HCT116 (cell line): ENCODE results near the gene RECQL5. TPM values are rescaled to one million over a fixed set of nuclear protein-coding genes. Genes with fewer than 3 reads are reported as not detected.

ENCODE experiments used
- ATAC-seq: fragments of 200-7000 bp; cut with Tn5 transposase; 2 replicates; pipeline ENCODE4 v1.9.1; 2020; ENCODE audit warnings: mild to moderate bottlenecking, moderate library complexity
- BruUV-seq: library from RNA; stranded (reverse); fragments of 400-500 nt; replicated peaks from 2 replicates; lab custom pipeline; 2021; lab: Mats Ljungman, UMichigan
- CTCF ChIA-PET: fragments of 300-600 bp; sonication (Branson Sonifier 250); formaldehyde crosslinking; loops from one replicate; lab custom pipeline; 2021; ENCODE audit warnings: antibody characterized with exemption; lab: Charles Lee
- POLR2A ChIA-PET: fragments of 300-600, 350-600 bp; sonication (Branson Sonifier 250); formaldehyde crosslinking; loops from one replicate; lab custom pipeline; 2021; ENCODE audit warnings: antibody characterized with exemption; lab: Charles Lee
- RAD21 ChIA-PET, 2 experiments: fragments of 300-600 bp; sonication (Branson Sonifier 250); formaldehyde crosslinking; loops; one replicate each; lab custom pipeline; 2023; ENCODE audit warnings: low total read pairs in 2 of 2; ENCODE audit not compliant: uncharacterized antibody in 2 of 2, unreplicated experiment in 2 of 2, low non-redundant PET in 1 of 2; lab: Charles Lee
- DNase-seq: peaks from one replicate; pipeline ENCODE4 v3.0.0-alpha.2; 2010; ENCODE audit warnings: low read depth, low spot score
- H2AFZ ChIP-seq: fragments of 200-600 bp; shearing (Covaris generic), sonication (generic); 2 replicates; pipeline ENCODE4 v1.6.1; 2017; ENCODE audit warnings: low read depth, mixed run types, mixed read lengths, antibody characterized with exemption, low read length; ENCODE audit not compliant: poor library complexity, severe bottlenecking
- H3K27ac ChIP-seq: 2 replicates; pipeline ENCODE4 v1.5.1; 2012; ENCODE audit warnings: low read depth, low read length
- H3K27me3 ChIP-seq: fragments of 200-600 bp; sonication (generic); 2 replicates; pipeline ENCODE4 v1.6.1; 2016; ENCODE audit warnings: mixed run types, low read length, mixed read lengths; ENCODE audit not compliant: insufficient read depth
- H3K36me3 ChIP-seq, 2 experiments: fragments of 200-500 bp in 1 of 2; fragments of 200-600 bp in 1 of 2; sonication (Bioruptor generic) in 1 of 2; sonication (generic) in 1 of 2; 2 replicates each; pipeline versions ENCODE4 v1.5.1 to v1.6.1; 2014 to 2016; ENCODE audit warnings: low read length in 2 of 2, inconsistent platforms in 1 of 2, mixed read lengths in 1 of 2, mixed run types in 1 of 2; ENCODE audit not compliant: insufficient read depth in 2 of 2, control insufficient read depth in 1 of 2
- H3K4me1 ChIP-seq, 2 experiments: fragments of 200-600 bp in 1 of 2; sonication (generic) in 1 of 2; 2 replicates each; pipeline versions ENCODE4 v1.5.1 to v1.6.1; 2012 to 2017; ENCODE audit warnings: low read length in 2 of 2, inconsistent platforms in 1 of 2, mild to moderate bottlenecking in 1 of 2, mixed read lengths in 1 of 2, mixed run types in 1 of 2, moderate library complexity in 1 of 2; ENCODE audit not compliant: insufficient read depth in 2 of 2, control insufficient read depth in 1 of 2
- H3K4me2 ChIP-seq: fragments of 200-600 bp; sonication (generic); 2 replicates; pipeline ENCODE4 v1.6.1; 2017; ENCODE audit warnings: mixed run types, low read length, mixed read lengths
- H3K4me3 ChIP-seq, 2 experiments: fragments of 200-600 bp in 1 of 2; sonication (generic) in 1 of 2; replicated peaks in 1 of 2; 2 replicates each; pipeline ENCODE4 v1.5.1; 2011 to 2016; ENCODE audit warnings: low read length in 2 of 2, control low read depth in 1 of 2, low read depth in 1 of 2, mild to moderate bottlenecking in 1 of 2, mixed read lengths in 1 of 2, mixed run types in 1 of 2
- H3K79me2 ChIP-seq: fragments of 200-600 bp; sonication (generic); 2 replicates; pipeline ENCODE4 v1.6.1; 2017; ENCODE audit warnings: mild to moderate bottlenecking, mixed run types, low read length, moderate library complexity, mixed read lengths; ENCODE audit not compliant: insufficient read depth
- H3K9ac ChIP-seq: fragments of 200-600 bp; sonication (generic); 2 replicates; pipeline ENCODE4 v1.6.1; 2016; ENCODE audit warnings: low read length, mixed read lengths
- H3K9me2 ChIP-seq: fragments of 200-600 bp; sonication (generic), shearing (Covaris generic); 2 replicates; pipeline ENCODE4 v1.6.1; 2017; ENCODE audit warnings: mixed run types, mild to moderate bottlenecking, moderate library complexity; ENCODE audit not compliant: insufficient read depth
- H3K9me3 ChIP-seq, 2 experiments: fragments of 200-500 bp in 1 of 2; fragments of 200-600 bp in 1 of 2; sonication (Bioruptor generic) in 1 of 2; sonication (generic) in 1 of 2; 2 replicates each; pipeline ENCODE4 v1.6.1; 2014 to 2017; ENCODE audit warnings: low read length in 2 of 2, mixed read lengths in 2 of 2, inconsistent platforms in 1 of 2, low read depth in 1 of 2, mild to moderate bottlenecking in 1 of 2, mixed run types in 1 of 2, moderate library complexity in 1 of 2; ENCODE audit not compliant: control insufficient read depth in 1 of 2, insufficient read depth in 1 of 2
- H4K20me1 ChIP-seq: fragments of 200-600 bp; sonication (generic), shearing (Covaris generic); 2 replicates; pipeline ENCODE4 v1.6.1; 2017; ENCODE audit warnings: mixed run types, mild to moderate bottlenecking, moderate library complexity; ENCODE audit not compliant: insufficient read depth
- CBX3 ChIP-seq: IDR thresholded peaks from 2 replicates; pipeline ENCODE4 v1.6.1; 2012; ENCODE audit warnings: low read depth
- CTCF ChIP-seq, 3 experiments: fragments of 200-600 bp in 1 of 3; sonication (generic) in 1 of 3; IDR thresholded peaks in 2 of 3; conservative IDR thresholded peaks in 1 of 3; 2 replicates each; pipeline ENCODE4 v1.5.1; 2012 to 2017; ENCODE audit warnings: low read depth in 2 of 3, low read length in 2 of 3, antibody characterized with exemption in 1 of 3, borderline replicate concordance in 1 of 3, control low read depth in 1 of 3, mild to moderate bottlenecking in 1 of 3, mixed read lengths in 1 of 3, mixed run types in 1 of 3, moderate library complexity in 1 of 3; ENCODE audit not compliant: insufficient read depth in 1 of 3
- EGR1 ChIP-seq: IDR thresholded peaks from 2 replicates; pipeline ENCODE4 v1.6.1; 2012; ENCODE audit warnings: low read depth
- EZH2 ChIP-seq: fragments of 200-600 bp; sonication (generic); IDR thresholded peaks from 2 replicates; pipeline ENCODE4 v1.6.1; 2017; ENCODE audit warnings: antibody characterized with exemption, mixed run types
- FOSL1 ChIP-seq: IDR thresholded peaks from 2 replicates; pipeline ENCODE4 v1.6.1; 2012; ENCODE audit warnings: low read depth
- POLR2A ChIP-seq: IDR thresholded peaks from 2 replicates; pipeline ENCODE4 v1.7.0; 2011; ENCODE audit warnings: borderline replicate concordance; ENCODE audit not compliant: insufficient read depth, insufficient read length; ENCODE audit errors: extremely low read depth
- POLR2AphosphoS5 ChIP-seq: IDR thresholded peaks from 2 replicates; pipeline ENCODE4 v1.6.1; 2011; ENCODE audit warnings: mild to moderate bottlenecking, low read depth, low read length, moderate library complexity
- RAD21 ChIP-seq: IDR thresholded peaks from 2 replicates; pipeline ENCODE4 v1.6.1; 2012; ENCODE audit warnings: low read depth, mild to moderate bottlenecking
- REST ChIP-seq: IDR thresholded peaks from 2 replicates; pipeline ENCODE4 v1.6.1; 2012; ENCODE audit warnings: low read depth
- SIN3A ChIP-seq: IDR thresholded peaks from 2 replicates; pipeline ENCODE4 v1.6.1; 2012; ENCODE audit warnings: low read depth
- SP1 ChIP-seq: IDR thresholded peaks from 2 replicates; pipeline ENCODE4 v1.6.1; 2012; ENCODE audit warnings: low read depth
- SRF ChIP-seq: IDR thresholded peaks from 2 replicates; pipeline ENCODE4 v1.6.1; 2012; ENCODE audit warnings: low read depth
- YY1 ChIP-seq: IDR thresholded peaks from 2 replicates; pipeline ENCODE4 v1.6.1; 2011; ENCODE audit warnings: low read length, low read depth, moderate library complexity, mild to moderate bottlenecking; ENCODE audit not compliant: insufficient replicate concordance; ENCODE audit errors: extremely low read depth
- ZNF274 ChIP-seq: fragments of 200-500 bp; sonication (Bioruptor generic); IDR thresholded peaks from 2 replicates; pipeline ENCODE4 v1.6.1; 2014; ENCODE audit warnings: mild to moderate bottlenecking, low read depth, low read length, inconsistent platforms
- intact Hi-C: fragments of 100-400 bp; cut with micrococcal nuclease; formaldehyde crosslinking; loops from 2 replicates; pipeline ENCODE4 v1.10.0; 2022
- total RNA-seq: library from RNA; stranded (reverse); gene quantifications from one replicate; pipeline ENCODE4 v1.2.1, GENCODE V29; 2021; ENCODE audit not compliant: unreplicated experiment

The RECQL5 gene
- total RNA-seq, 1 experiment from 2014 or later: 83.3 TPM

- H3K27ac ChIP-seq: no peak overlapping the region; the same call in 1 of the 2 replicates
- H2AFZ ChIP-seq: no peak overlapping the region
- peak overlapping the region; percentile 13 for H3K4me2 ChIP-seq
- H3K4me3 ChIP-seq: no peak overlapping the region
- no peaks in the 10 kb centered on the region for H3K79me2 ChIP-seq
- peaks cover 45 to 76% of the 10 kb centered on the region in 2 experiments for H3K4me1 ChIP-seq
- H3K9me3 ChIP-seq: no peaks in the 10 kb centered on the region
- ATAC-seq (no peak), DNase-seq (no peak)
- no peak for TF ChIP-seq SRF
- no peak for TF ChIP-seq SP1
- TF ChIP-seq REST: no peak
- no peak for TF ChIP-seq POLR2AphosphoS5
- no peak for TF ChIP-seq CTCF (IDR thresholded peaks at IDR 0.05 in 2 of 3, conservative IDR thresholded peaks at IDR 0.05 in 1 of 3; ENCODE audit: borderline replicate concordance in 1 of 3, insufficient read depth in 1 of 3, low read depth in 2 of 3, low read length in 2 of 3)
- TF ChIP-seq EZH2: no peak
- no peak for TF ChIP-seq ZNF274
- TF ChIP-seq YY1: no peak
- TF ChIP-seq RAD21: no peak
- TF ChIP-seq FOSL1: no peak
- no peak for TF ChIP-seq CBX3
- TF ChIP-seq EGR1: no peak
- TF ChIP-seq POLR2A: no peak
- no peak for TF ChIP-seq SIN3A
- POLR2A ChIA-PET: interaction anchor here (1.0 to 1.7 kb wide), 4 partner anchors 8 to 138 kb away, joined by 3 to 5 read pairs (median 4); no protein-coding TSS in a partner anchor
- CTCF ChIA-PET: interaction anchor here (1.3 to 3.0 kb wide), 4 partner anchors 9 to 105 kb away, joined by 4 to 25 read pairs (median 8); partner anchors contain the start of gene SMIM5
- RAD21 ChIA-PET: interaction anchor here in 1 of 2 experiments (0.6 kb wide), 1 partner anchor 106 kb away, joined by 3 read pairs; no protein-coding TSS in a partner anchor
- no peaks in the 10 kb centered on the region for H3K27me3 ChIP-seq
- intact Hi-C loops: no loop called here
- H4K20me1 ChIP-seq: no peaks in the 10 kb centered on the region
- no peaks in the 10 kb centered on the region for H3K9me2 ChIP-seq
- 0 out of 4 replicates have a peak, but pooled peaks cover 0 to 3% of the 10 kb centered on the region in 2 experiments for H3K36me3 ChIP-seq
- BruUV-seq: no TSS peak
- peak overlapping the region; percentile 17; the same call in 1 of the 2 replicates for H3K9ac ChIP-seq
Measured at GRCh38 chr17:75642182-75642783, 24.7 kb downstream of the RECQL5 start.
